D341Med (cell line): ENCODE measurements around the gene CST7.

Source experiments
- DNase-seq: peaks from one replicate; pipeline ENCODE4 v3.0.0; 2012; ENCODE audit warnings: low spot score

CST7 gene

DNA sequence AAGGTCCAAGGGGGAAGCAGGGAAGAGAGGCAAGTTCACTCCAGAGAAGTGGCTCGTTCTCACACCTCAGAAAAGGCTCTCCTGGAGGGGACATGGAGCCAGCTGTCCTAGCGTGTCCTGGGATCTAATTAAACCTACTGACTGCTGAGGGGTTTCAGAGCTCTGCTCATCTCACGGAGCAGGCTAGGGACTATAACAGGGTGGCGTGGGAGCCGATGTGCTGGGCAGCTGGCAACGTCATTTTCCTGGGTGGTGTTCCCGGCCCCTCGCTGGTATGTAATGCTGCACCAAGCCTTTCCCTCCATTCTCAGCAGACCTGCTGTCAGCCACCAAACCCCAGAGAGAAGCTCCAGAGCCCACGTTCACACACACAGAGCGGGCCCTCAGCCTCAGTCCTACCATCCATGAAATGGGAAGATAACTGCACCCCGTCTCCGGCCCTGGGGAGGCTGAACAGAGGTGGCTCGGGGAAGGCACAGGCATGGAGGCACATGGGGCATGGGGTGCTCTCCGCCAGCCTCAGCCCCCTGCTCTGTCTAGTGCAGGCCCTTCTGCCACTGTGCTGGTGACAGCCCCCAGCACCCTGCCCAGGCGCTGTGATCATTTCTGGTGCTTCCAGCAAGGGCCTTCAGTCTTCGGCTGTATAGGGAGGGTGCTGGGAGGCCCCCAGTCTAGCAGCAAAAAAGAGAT lies 1.9 kb downstream of the CST7 start:
- DNase-seq, result no peak

DNA sequence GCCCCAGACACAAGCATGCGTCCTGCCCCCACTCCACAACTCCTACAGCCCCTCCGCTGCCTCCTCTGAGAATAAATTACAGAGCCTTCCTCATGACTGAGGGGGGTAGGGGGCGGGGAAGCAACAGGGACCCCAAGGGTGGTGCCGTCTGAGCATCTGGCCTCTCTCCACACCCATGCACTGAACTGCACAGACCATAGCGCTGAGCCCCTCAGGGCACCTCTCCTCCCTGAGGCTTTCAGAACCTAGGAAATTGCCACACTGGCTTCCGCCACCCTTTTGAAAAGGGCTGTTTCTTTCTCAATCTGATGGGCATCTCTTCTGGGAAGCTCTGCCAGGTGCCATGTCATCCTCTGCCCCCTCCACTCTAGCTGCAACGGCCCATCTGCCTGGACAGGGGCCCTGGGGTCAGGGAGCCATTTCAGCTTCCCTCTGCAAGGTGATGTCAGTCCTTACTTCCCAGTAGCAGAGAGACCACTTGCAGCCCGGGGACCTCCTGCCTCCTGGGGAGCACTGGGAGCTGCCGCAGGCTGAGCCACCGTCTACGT lies 2.5 kb downstream of the CST7 start:
- no peak for DNase-seq

DNA sequence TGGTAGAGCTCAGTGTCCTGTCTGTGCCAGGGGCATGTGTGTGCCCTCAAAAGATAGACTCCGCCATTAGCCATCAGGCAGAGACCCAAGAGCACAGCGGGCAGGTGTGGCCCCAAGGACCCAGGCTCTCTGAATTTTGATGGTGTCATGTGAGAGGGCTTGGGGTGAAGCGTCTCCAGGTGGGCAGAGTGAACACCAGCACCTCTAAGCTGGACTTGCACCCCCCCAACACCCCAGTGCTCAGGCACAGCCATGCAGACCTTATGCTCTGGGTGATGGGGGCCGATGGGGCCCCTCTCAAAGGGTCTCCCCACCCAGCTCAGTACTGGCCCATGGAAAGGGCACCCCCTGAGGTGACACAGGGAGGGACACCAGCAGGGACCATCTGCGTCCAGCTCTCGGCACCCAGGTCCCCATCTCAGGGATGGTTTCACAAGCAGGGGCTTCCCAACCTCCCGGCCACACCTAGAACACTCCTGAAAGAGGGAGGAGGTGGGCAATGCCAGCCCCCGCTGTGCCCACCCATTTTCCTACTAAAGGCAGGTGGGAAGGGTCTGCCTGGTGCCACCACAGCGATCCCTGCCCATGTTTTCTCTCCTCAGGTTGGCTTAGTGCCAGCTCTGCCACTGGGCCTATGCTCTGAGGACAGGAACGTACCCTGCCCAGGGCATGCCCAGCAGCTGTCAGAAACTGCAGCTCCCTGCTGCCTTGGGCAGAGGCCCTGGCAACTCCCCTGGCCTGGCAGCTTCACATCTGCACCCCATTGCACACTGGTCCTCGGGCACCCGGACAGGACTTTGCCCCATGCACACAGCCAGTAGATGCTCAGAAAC lies 3.5 kb downstream of the CST7 start:
- DNase-seq, result no peak

DNA sequence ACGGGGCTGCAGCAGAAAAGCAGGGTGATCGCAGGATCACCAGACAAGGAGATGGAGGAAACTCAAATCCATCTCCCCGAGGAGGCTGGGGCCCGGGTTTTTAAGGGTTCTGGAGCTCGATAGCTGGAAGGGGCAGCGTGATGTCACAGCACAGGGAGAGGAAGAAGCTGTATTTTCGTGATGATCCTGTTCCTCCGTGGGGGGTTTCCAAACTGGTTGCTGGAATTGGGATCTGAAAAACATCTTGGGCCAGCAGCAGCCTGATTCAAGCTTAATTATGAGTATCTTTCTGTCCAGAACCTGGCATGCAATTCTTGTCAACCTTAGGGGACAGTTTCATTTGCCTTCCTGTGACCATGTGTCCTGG lies 4.1 kb downstream of the CST7 start:
- no peak for DNase-seq

DNA sequence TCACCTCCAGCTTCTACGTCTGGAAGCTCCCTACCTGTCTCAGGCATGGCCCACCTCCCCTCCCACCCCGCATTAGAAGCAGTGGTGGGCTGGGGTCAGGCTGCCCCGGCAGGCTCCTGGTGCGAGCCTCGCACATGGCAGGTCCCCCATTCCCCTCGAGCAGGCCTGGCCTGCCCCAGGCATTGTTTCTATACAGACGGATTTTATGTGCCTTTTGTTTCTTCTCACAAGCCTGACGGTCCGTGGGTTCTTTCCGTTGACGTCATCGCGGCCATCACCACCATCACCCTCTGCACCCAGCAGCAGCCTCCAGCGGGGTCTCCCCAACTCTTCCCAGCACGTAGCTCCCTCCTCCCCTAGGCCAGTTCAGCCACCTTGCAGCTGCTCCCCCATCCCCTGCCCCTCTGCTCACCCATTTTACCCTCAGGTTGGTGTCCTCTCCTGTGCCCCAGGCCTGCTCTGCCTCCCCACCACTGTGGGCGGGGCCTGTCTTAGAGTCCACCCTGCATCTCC lies 4.6 kb downstream of the CST7 start:
- no peak for DNase-seq

DNA sequence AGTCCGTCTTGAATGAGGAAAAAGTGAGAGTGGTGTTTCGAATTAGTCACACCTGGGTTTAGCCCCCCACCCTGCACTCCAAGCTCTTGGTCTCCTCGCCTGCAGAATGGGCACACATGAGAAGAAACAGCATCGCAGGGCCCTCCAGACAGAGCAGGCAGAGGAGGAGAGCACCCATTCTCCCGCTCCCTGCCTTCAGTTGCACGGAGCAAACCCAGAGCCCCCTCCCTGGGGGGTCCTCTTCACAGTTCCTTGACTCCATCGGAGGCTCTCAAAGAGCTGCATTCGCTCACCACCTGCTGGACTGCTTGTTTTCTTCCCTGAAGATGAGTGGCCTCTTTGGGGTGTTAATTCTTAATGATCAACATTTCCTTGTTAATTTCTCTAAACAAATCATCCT lies 5.1 kb downstream of the CST7 start:
- no peak for DNase-seq

DNA sequence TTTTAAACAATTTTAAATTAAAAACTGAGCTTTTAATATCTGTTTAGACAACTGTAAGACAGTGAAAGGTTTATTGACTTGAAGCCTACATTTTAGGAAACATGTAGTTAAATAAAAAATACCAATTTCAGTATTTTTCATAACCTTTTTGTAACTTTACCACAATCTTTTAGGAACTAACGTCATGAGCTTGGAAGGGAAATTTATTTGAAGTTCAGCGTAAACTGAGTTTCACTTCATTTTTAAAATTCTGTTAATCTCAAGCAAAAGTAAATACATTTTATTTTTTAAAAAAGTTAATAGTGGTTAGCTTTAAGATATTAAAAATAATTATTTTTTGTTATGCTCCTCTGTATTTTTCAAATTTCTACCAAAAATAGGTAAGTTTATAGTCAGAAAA lies 5.5 kb downstream of the CST7 start:
- no peak for DNase-seq

DNA sequence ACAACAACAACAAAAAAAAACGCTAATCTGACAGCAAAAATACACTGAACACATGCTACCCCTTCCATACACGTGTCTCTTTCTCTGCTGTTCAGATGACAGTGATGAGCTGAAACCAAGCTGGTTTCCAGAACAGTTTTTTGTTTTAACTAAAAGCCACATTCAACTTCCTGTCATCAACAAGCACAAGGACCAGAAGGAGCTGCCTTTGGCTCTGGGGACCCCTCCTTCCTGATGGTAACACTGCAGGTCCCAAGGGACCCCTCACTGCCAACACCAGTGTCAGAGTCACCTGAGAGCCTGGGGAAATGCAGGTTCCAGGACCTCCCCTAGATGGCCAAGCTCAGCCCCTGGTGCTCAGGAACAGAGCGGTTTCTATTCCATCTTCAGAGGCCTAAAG lies 6.0 kb downstream of the CST7 start:
- DNase-seq, result no peak

DNA sequence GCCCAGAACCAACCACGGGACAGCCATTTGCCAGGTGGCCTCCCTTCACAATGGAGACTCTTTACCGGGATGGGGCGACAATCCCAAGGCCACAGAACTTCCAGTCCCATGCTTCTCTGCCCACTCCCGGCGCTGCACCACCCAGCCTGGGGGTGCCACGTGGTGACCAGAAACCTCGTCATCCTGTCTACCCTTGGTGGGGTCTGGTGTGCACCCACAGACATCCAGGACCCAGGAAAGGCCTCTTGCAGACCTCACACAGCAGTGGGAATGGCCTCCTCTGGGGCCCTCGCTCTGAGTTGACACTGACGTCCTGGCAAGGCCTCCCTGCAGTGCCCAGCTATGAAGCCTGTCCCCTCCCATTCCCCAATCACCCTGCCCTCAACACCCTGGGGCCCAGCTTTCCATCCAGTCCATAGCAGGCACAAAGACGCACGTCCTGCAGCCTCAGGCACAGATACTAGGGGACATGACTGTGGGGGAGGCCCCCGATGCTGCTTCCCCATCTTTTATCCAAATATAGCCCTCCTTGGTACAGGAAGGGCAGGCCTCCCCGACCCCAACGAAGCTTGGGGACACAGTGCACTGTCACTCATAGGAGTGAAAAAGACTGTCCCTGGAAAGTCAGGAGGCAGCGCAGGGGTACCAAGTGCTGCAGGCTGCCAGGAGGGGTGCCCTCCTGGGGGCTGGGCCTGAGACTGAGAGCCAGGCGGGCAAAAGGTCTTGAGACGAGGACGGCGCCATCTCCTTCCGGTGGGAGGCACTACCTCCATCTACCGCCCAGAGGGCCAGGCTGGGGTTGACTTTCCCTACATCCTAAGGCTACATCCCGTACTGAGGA lies 7.2 kb downstream of the CST7 start:
- peak; percentile 9 for DNase-seq

DNA sequence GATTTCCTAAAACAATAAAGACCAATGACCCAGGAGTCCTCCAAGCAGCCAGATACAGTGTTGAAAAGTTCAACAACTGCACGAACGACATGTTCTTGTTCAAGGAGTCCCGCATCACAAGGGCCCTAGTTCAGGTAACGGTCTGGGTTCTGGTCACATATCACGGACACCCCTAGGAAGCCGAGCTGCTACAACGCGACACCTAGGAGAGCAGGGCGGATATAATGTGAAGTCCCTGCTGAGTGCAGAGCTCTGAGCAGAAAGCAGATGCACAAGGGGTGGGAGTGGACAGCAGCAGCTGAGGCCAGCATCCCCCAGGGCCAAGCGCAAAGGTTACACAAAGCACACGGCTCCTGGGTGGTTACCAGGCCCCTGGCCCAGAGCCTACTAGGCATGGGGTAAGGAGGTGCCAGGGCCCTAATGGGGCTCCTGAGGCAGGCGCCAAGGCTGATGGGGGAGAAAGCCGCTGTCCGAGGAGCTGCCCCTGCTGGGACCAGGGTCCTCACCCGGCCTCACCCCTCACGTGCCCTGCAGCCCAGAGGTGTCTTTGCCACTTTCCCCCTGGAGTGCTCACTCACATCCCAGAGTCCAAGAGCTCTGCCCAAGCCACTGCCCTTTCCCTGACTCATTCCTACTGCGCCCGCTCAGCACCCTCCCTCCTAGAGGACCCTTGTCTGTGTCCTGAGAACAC lies 8.4 kb downstream of the CST7 start:
- DNase-seq, result peak; percentile 21

DNA sequence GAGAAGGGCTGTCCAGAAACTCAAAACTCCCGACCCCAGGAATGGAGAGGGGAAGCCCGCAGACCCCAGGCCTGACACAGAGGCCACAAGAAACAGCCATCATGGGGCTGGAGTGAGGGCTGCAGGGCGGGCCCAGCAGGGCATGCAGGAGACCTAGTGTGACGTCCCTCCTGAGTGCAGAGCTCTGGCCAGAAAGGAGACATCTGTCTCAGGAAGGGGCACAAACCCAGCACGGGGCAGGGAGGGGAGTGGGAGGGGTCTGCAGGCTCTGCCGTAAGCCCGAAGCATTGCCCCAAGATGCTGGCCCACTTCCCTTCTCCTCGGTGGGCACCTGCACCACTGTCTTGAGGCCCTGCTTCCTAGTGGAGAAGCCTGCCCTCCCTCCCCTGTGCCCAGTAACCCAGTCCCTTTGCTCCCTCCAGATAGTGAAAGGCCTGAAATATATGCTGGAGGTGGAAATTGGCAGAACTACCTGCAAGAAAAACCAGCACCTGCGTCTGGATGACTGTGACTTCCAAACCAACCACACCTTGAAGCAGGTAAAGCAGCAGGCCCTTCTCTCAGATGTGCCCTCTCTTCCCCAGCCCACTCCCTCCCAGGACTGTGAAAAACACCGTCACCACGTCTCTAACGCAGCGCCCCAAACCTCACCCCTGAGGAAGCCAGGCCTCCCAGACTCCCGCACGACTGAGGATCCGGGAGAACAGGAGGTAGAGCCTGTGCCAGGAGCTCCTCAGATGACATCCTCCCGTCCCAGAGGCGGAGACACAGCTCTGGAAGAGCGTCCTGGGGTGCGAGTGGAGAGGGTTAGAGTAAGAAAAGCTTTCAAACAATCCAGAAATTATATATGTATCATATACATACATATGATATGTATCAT lies 9.7 kb downstream of the CST7 start:
- no peak for DNase-seq

DNA sequence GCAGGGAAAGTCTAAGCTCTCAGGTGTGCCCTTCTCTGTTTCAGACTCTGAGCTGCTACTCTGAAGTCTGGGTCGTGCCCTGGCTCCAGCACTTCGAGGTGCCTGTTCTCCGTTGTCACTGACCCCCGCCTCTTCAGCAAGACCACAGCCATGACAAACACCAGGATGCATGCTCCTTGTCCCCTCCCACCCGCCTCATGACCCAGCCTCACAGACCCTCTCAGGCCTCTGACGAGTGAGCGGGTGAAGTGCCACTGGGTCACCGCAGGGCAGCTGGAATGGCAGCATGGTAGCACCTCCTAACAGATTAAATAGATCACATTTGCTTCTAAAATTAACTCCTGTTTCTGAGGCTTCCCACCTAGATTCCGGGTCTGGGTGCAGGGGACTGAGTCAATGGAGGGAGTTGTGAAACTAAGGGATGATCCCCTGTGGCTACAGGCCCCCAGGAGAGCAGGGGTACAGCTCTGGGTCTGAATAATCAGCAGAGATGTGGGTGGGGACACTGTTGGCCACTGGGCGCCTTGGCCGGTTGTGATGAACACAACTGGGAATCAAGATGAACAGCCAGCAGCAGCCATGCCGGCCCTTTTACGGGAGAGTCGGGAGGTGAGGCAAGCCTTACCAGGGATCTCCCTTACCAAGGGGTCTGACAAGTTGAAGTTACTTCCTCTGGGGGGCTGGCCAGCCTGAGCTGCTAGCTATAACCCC lies 10.7 kb downstream of the CST7 start:
- DNase-seq, result no peak

DNA sequence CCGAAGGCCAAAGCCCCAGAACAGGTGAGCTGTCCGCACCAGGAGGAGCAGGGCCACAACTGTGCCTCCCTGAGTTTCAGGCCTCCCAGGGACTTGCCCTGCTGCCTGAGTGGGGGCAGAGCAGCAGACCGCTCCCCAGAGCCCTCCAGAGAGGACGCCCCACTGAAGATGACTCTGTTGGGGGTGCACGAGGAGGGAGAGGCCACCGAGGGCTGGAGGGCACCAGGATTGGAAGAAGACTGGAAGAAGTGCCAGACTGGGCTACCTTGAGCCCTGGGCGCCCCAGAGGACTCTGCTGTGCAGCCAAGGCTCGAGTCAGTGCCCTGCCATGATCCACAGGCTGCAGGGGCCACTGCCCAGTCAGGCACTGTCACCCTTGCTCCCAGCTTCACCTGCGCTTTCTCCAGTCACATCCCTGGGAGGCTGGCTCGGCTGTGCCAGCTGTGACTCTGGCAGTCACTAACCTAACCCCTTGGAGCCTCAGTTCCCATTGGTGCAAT lies 11.3 kb downstream of the CST7 start:
- DNase-seq, result no peak

DNA sequence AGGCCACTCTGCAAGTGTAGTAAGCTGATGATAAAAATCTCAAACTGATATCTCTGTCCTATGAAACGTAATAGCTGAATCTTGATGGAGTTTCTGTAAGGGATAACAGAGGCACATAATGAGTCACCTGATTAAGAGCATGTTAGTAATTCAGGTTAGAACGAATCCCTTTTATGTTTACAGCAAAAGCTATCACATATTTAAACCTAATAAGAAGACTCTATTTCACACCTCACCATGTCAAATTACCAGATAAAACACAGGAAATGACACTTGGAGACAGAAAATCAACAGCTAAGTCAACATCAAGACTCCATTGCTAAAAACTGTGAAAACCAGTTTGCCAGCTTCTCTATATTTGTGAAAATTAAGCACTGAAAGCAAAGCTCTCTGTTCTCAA lies 11.8 kb downstream of the CST7 start:
- no peak for DNase-seq

DNA sequence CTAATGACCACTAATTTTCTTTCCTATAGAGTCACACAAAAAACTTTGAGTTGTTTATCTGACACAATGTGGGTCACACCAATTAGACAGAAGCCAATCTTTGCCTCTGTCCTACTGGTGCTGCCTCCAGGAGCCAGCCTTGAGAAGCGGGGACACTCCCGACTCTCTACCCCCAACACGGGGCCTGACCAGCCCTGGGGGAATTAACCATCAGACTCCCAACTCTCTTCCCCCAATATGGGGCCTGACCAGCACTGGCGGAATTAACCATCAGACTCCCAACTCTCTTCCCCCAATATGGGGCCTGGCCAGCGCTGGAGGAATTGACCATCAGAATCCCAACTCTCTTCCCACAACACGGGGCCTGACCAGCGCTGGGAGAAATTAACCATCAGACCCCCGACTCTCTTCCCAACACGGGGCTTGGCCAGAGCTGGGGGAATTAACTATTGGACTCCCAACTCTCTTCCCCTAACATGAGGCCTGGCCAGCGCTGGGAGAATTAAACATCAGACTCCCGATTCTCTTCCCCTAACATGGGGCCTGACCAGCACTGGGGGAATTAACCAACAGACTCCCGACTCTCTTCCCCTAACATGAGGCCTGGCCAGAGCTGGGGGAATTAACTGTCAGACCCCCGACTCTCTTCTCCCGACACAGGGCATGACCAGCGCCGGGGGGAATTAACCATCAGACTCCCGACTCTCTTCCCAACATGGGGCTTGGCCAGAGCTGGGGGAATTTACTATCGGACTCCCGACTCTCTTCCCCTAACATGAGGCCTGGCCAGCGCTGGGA lies 12.5 kb downstream of the CST7 start:
- no peak for DNase-seq

DNA sequence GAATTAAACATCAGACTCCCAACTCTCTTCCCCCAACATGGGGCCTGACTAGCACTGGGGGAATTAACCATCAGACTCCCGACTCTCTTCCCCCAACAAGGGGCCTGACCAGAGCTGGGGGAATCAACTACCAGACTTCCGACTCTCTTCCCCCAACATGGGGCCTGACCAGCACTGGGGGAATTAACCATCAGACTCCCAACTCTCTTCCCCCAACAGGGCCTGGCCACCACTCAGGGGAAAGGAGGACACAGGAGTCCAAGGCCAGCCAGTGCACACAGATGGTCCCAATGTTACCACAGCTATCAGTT lies 13.1 kb downstream of the CST7 start:
- DNase-seq, result no peak

DNA sequence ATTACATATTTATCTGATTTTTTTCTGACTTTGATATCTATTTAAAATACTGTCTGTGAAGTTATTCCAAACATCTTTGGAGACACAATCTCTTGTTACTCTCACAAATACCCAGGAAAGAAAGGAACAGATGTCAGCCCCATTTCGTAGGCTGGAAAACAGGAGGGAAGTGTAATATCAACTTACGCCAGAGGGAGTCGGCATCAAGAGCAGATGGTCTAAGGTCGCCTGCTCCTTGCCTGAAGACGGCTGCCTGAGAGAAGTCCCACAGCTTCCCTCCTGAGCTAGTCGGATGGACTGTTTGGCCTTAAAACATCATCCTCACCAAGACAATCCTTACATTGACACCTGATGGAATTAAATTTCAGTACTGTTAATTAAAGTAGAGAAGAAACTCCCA lies 13.4 kb downstream of the CST7 start:
- peak; percentile 71 for DNase-seq

DNA sequence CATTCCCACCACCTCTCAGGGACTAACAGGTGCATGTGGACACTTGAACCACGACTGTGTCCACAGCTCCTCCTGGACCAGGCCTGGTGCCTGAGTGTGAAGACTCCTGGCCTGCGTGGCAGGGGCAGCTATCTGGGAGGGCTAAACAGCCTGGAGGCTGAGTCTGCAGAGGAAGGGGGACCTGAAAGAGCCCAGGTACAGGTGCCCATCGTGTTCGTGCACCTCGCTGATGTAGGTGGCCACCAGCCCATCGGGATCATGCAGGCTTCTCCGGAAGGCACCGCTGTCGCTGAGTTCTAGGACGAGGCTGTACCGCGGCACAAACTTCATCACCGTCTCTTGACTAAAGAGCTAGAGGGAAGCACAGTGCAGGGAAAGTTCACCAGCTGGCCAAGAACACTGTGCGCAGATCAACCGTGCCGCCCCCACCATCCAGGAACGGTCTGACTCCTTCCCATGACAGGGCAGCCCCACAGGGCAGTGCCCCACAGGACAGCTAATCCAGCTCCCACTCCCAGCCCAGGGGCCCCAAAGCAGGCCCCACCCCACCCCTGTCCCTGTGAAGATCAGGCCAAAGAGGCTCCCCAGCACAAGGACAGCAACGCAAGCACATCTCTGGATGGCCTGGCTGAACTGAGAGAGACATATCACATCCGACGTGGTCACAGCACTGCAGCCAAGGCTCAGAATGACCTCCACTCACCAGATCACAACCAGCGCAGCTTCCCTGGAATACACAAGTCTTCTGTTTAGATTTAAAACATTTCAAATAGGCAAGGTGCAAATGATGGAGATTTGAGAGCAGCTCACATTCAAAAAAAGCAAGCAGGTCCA lies 14.8 kb downstream of the CST7 start:
- DNase-seq, result no peak
